A673 (cell line): Measurements from ENCODE around the gene TXNRD3. TPM values are rescaled to one million over a fixed set of nuclear protein-coding genes. Genes with fewer than 3 reads are reported as not detected.

ENCODE experiments used
- BruUV-seq: library from RNA; stranded (reverse); fragments of 400-500 nt; replicated peaks from 2 replicates; lab custom pipeline; 2021; lab: Mats Ljungman, UMichigan
- CTCF ChIA-PET: fragments of 300-600 bp; sonication (Branson Sonifier 250); formaldehyde crosslinking; loops from one replicate; lab custom pipeline; 2022; ENCODE audit warnings: antibody characterized with exemption; lab: Charles Lee
- POLR2A ChIA-PET: fragments of 300-600 bp; sonication (Branson Sonifier 250); formaldehyde crosslinking; loops from one replicate; lab custom pipeline; 2022; ENCODE audit warnings: antibody characterized with exemption; ENCODE audit not compliant: low non-redundant PET; lab: Charles Lee
- DNase-seq: peaks from one replicate; pipeline ENCODE4 v3.0.0-alpha.2; 2015; ENCODE audit warnings: low spot score
- H3K27ac ChIP-seq: fragments of 200-600 bp; sonication (generic); 2 replicates; pipeline ENCODE4 v1.5.1; 2016; ENCODE audit warnings: mixed run types, low read depth, mild to moderate bottlenecking, mixed read lengths, antibody characterized with exemption, low read length; ENCODE audit not compliant: poor library complexity, severe bottlenecking
- H3K27me3 ChIP-seq: fragments of 200-600 bp; sonication (generic); replicated peaks from 2 replicates; pipeline ENCODE4 v1.6.1; 2017; ENCODE audit warnings: mixed run types, low read depth, mild to moderate bottlenecking, mixed read lengths, antibody characterized with exemption, low read length; ENCODE audit not compliant: insufficient read depth, poor library complexity
- H3K36me3 ChIP-seq: fragments of 200-600 bp; sonication (generic); 2 replicates; pipeline ENCODE4 v1.6.1; 2016; ENCODE audit warnings: mixed run types, mild to moderate bottlenecking, mixed read lengths, antibody characterized with exemption, low read length; ENCODE audit not compliant: insufficient read depth, poor library complexity, severe bottlenecking
- H3K4me1 ChIP-seq: fragments of 200-600 bp; sonication (generic); 2 replicates; pipeline ENCODE4 v1.6.1; 2017; ENCODE audit warnings: mixed run types, mild to moderate bottlenecking, mixed read lengths, antibody characterized with exemption, low read length; ENCODE audit not compliant: insufficient read depth, poor library complexity, severe bottlenecking
- H3K4me3 ChIP-seq: fragments of 200-600 bp; sonication (generic); 2 replicates; pipeline ENCODE4 v1.5.1; 2016; ENCODE audit warnings: low read depth, mixed run types, mild to moderate bottlenecking, mixed read lengths, low read length; ENCODE audit not compliant: poor library complexity, severe bottlenecking
- H3K9me3 ChIP-seq: fragments of 200-600 bp; sonication (generic); 2 replicates; pipeline ENCODE4 v1.6.1; 2016; ENCODE audit warnings: mixed run types, low read depth, mild to moderate bottlenecking, mixed read lengths, antibody characterized with exemption, low read length; ENCODE audit not compliant: poor library complexity, severe bottlenecking
- EZH2 ChIP-seq: fragments of 200-600 bp; sonication (generic); IDR thresholded peaks from 2 replicates; pipeline ENCODE4 v1.6.1; 2017; ENCODE audit warnings: borderline replicate concordance, low read depth, mild to moderate bottlenecking, mixed read lengths, antibody characterized with exemption, low read length; ENCODE audit not compliant: poor library complexity, severe bottlenecking
- intact Hi-C: fragments of 100-400 bp; cut with micrococcal nuclease; formaldehyde crosslinking; loops from one replicate; pipeline ENCODE4 v1.10.0; 2022; ENCODE audit not compliant: unreplicated experiment
- total RNA-seq: library from RNA; stranded (reverse); gene quantifications from 2 replicates; pipeline ENCODE4 v1.2.3, GENCODE V29; 2021
- TF ChIP-seq, protein P1 (sequence below): fragments of 300-800, 200-600 bp; sonication (generic); conservative IDR thresholded peaks from 2 replicates; pipeline ENCODE4 v1.5.1; 2017; ENCODE audit warnings: low read depth, mild to moderate bottlenecking, antibody characterized with exemption, low read length, moderate library complexity, mixed read lengths

The TXNRD3 gene
- total RNA-seq, 1 experiment from 2014 or later: 4.1 TPM

DNA sequence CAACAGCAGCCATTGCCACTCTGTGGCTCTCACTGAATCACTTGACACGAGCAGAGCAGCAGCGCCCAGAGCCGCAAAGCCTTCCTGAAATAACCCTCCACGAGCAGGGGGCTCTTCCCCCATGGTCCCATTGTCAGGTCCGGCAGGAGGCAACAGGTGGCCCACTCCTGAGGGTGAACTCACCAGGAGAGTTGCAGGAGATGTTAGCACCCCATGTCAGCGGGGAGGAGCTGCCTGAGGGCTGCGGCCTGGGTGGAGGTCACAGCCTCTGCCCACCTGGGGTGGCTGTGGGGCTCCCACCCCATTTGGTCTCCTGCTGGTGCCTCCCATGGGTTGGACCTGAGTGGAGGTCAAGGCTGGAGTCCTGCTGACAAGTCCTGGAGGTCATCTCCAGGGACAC lies 83.8 kb downstream of the TXNRD3 start:
- H3K9me3 ChIP-seq: no peaks in the 10 kb centered on the region
- H3K27me3 ChIP-seq: peaks cover 42% of the 10 kb centered on the region
- no peak overlapping the region for H3K27ac ChIP-seq
- no TSS peak for BruUV-seq
- intact Hi-C loops: no loop called here
- H3K4me3 ChIP-seq: no peak overlapping the region
- CTCF ChIA-PET: no interaction called here
- no peak for DNase-seq
- no peaks in the 10 kb centered on the region for H3K4me1 ChIP-seq
- TF ChIP-seq, protein P1, sequence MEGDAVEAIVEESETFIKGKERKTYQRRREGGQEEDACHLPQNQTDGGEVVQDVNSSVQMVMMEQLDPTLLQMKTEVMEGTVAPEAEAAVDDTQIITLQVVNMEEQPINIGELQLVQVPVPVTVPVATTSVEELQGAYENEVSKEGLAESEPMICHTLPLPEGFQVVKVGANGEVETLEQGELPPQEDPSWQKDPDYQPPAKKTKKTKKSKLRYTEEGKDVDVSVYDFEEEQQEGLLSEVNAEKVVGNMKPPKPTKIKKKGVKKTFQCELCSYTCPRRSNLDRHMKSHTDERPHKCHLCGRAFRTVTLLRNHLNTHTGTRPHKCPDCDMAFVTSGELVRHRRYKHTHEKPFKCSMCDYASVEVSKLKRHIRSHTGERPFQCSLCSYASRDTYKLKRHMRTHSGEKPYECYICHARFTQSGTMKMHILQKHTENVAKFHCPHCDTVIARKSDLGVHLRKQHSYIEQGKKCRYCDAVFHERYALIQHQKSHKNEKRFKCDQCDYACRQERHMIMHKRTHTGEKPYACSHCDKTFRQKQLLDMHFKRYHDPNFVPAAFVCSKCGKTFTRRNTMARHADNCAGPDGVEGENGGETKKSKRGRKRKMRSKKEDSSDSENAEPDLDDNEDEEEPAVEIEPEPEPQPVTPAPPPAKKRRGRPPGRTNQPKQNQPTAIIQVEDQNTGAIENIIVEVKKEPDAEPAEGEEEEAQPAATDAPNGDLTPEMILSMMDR: no peak
- TF ChIP-seq EZH2: no peak
- H3K36me3 ChIP-seq: no peaks in the 10 kb centered on the region
- POLR2A ChIA-PET: no interaction called here

DNA sequence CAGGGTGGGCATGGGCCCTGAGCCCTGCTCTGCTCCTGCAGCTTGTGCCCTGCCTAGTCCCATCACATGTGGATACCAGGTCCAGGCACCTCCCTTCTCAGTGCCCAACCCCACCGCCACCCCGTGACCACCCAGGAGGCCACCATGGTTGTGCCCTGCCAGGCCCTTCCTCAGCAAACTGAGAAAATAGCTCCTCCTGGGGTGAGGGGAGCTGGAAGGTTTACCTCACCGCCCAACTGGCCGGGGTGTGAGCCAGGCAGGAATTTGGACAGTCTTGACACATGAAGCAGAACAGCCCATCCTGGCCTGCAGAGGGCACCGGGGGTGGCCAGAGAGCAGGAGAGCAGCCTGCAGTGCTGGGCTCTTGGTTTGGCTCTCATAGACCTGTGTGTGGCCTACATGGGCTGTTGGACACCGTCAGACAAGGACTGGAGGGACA lies 84.8 kb downstream of the TXNRD3 start:
- BruUV-seq: no TSS peak
- Histone ChIP-seq H3K36me3 (no peaks in the 10 kb centered on the region), H3K4me1 (no peaks in the 10 kb centered on the region), H3K27ac (no peak overlapping the region), H3K4me3 (no peak overlapping the region), H3K9me3 (no peaks in the 10 kb centered on the region), H3K27me3 (peaks cover 46% of the 10 kb centered on the region)
- ChIA-PET CTCF (no interaction called here), POLR2A (interaction anchor here (0.6 kb wide), 1 partner anchor 33 kb away, joined by 3 read pairs; no protein-coding TSS in a partner anchor)
- intact Hi-C loops: no loop called here
- TF ChIP-seq, protein P1: no peak
- TF ChIP-seq EZH2: no peak
- no peak for DNase-seq

DNA sequence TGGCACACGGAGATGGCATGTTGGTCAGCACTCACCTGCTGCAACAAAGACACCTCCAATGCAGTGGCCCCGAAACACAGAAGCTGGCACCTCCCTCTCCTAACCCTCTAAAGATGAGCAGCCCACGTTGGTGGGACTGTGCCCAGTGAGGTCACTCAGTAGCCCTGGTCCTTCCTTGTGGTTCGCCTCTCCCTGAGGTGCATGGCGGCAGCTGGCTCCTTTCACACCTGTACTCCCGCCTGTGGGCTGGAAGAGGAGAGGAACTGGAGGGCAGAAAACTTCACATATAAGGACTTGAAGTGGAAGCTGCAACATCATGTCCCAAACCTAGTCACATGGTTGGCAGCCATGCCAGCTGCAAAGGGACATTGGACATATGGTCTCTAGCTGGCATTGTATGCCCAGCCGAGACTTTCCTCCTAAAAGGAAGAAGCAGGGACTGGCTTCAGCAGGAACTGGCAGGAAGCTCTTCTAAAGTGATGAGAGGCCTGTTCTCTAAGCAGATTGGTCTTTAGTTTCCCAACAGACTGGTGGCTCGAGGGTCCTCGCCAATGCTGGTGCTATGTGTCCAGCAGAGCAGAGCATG lies 85.4 kb downstream of the TXNRD3 start:
- no TSS peak for BruUV-seq
- no peak for DNase-seq

More for the DNA sequence above, 85.4 kb downstream of the TXNRD3 start:
- intact Hi-C loops: no loop called here
- H3K36me3 ChIP-seq: no peaks in the 10 kb centered on the region
- TF ChIP-seq EZH2: no peak
- TF ChIP-seq, protein P1: no peak
- ChIA-PET POLR2A (no interaction called here), CTCF (no interaction called here)
- H3K27me3 ChIP-seq: peaks cover 40% of the 10 kb centered on the region
- no peak overlapping the region for H3K4me3 ChIP-seq
- no peaks in the 10 kb centered on the region for H3K9me3 ChIP-seq
- no peaks in the 10 kb centered on the region for H3K4me1 ChIP-seq
- no peak overlapping the region for H3K27ac ChIP-seq
